CD4-positive, alpha-beta T cell treated with Interleukin-10 for 1 hour (primary cell): ENCODE measurements around the gene SNCA.

Experiments used
- DNase-seq: peaks from one replicate; pipeline ENCODE4 v3.0.0-alpha.2; 2020

SNCA gene

DNA sequence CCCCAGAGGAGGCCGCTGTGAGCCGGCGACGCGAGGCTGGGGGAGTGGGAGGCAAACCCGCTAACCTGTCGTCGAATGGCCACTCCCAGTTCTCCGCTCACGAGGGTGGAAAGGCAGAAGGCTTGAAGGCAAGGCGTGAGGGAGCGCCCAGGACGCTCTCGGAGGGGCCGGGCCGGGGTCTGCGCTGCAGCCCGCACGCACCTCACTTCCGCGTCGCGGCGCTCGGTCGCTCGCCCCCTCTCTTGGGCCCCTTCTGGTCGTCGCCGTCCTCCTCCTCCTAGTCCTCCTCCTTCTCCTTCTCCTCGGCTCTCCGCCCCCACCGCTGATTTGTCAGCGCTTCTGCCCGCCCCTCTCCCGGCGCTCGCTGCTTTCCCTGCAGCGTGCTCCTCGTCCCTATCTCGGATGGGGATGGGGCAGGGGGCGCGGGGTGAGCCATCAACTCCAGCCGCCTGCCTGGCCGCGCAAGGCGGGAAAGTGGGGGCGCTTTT lies at the start of gene SNCA:
Gene SNCA (minus strand): TSS at position 265 of the 488 bp plus-strand sequence. CDS start 1,494 bp downstream, outside the sequence.
- peak; percentile 15 for DNase-seq

DNA sequence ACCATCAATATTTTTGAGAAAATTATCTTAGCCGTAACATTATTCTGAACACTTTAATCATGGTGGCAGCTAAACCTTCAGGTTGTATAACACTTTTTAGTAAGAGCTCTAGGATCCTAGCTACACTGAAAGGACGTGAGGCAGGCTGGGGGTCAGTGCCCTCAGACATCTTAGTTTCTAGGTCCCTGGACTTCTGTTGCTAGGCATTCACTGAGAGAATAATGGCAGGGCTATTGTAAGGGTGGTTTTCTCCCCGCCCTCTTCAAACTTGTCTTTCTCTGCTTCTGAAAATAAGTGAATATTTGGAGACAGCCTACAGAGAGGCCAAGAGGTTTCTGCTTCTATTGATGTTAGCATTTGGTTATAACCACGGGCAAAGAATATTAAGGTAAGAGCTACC lies 42.3 kb upstream of the SNCA start:
- DNase-seq, result no peak

DNA sequence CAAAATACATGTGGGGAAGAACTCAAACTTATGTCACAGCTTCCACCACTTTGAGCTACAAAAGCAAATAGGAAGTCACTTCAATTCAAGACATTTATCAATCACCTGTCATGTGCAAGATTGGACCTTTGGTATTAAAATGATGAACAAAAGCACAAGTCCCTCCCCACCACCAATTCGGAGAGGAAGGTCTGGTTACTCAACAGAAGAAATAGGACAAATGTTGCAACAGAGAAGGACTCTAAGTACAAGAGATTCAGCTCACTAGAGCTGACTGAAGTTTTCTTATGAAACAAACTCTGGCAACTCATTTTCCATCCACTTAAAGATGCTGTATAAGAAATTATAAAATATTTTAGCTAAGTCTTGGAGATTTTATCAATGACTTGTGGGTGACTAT lies 41.6 kb upstream of the SNCA start:
- no peak for DNase-seq

DNA sequence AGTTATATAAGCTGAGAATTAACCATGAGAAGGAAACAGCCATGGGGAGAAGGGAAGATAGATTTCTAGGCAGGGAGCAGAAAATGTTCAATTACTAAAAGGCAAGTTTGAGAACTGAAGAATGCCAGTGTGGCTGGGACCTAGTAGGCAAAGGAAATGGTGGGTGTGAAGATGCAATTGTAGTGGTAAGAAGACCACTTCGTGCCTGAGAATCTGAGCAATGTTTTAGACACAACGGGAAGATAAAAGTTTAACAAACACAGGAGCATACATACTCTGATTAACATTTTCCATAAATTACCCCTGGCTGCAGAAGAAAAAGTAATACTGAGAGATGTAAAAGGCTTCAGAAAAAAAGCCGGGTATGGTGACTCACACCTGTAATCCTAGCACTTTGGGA lies 39.6 kb upstream of the SNCA start:
- DNase-seq, result no peak

DNA sequence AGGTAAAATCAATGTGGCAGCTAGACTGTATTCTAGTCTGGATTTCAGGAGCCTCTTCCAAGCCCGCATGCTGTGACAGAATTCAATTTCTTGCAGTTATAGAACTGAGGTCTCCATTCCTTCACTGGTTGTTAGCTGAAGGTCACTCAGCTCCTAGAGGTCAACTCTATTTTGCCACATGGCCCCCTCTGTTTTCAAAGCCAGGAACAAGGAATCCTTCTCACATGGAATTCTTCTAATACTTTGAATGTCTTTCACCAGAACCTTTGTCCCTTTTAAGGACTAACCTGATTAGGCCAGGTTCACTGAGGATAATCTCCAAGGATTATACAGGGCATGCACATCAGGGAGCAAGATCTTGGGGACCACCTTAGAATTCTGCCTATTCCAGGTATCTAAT lies 34.2 kb upstream of the SNCA start:
- DNase-seq, result no peak

- DNase-seq, result no peak
Observed at GRCh38 chr4:89868999-89869589, 32.1 kb upstream of the SNCA start.

DNA sequence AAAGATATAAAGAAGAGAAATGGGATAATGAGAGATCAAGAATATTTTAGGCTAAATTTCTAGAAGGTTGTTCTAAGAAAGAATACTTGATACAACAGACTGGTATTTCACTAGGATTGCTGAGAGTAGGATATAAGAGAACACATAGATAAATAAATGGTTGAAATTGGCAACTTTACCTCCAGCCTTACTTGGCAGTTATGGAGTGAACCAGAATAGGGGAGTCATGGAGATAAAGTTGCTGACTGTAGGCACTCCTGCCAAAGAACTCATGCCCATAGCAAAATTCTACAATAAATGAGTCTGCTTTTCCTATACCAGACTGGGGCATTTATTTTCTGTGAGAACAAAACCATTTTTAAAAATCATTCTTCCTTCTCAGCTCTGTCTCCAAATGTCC lies 31.3 kb upstream of the SNCA start:
- no peak for DNase-seq

GRCh38 chr4:89863533-89863932 lies 26.6 kb upstream of the SNCA start:
- DNase-seq, result no peak

- no peak for DNase-seq
Observed at GRCh38 chr4:89860971-89861370, 24.0 kb upstream of the SNCA start.

DNA sequence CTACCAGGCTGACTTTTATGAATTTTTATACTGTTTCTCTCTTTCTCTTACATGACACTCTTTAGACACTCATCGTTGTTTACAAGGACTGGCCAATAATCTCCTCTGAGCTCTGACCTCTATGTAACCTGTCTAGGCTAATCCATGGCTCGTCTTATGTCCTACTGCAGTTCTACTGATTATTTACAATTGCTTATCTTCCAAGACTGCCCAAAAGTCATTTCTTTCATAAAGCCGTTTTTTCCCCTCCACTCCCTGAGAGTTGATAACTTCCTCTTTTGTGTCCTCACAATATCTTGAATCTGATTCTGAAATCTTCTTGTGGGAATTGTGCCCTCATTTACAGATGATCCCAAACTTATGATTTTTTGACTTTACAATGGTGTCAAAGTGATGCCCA lies 18.3 kb upstream of the SNCA start:
- no peak for DNase-seq

GRCh38 chr4:89847571-89848325 lies 10.8 kb upstream of the SNCA start:
- no peak for DNase-seq

DNA sequence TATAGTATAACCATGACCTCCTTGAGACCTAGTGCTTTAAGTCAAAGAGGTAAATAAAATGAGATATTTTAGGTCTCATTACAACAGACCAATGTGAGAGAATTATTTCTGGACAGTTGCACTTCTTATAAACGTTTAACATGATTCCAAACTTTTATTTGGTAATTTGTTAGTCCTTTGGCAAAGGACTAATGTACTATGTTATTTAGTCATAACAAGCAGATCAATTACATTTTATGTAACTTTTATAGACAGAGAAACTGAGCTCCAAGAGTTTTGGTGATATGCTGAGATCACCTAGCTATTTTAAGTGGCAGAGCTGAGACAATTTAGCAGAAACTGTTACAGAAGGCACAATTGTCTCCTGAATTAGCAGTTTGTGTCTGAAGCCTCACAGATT lies 2.6 kb upstream of the SNCA start:
- no peak for DNase-seq

DNA sequence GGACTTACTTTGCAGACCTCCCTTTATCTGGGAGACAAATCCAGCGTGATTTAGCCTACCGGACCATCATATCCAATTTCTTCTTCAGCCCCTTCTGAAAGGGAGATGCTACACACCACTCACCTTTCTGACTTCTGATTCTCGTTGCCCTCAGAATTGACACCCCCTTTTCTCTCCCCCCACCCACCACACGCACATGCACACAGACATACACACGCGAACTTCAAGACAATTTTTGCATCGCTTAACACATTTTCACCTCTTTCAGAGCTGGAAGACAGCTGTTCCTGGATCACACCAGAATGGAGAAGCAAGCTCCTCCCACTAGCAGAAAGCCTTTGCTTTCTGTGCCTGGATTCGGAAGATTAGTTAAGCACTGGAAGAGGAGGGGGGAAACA lies 1.0 kb upstream of the SNCA start:
- DNase-seq, result no peak

DNA sequence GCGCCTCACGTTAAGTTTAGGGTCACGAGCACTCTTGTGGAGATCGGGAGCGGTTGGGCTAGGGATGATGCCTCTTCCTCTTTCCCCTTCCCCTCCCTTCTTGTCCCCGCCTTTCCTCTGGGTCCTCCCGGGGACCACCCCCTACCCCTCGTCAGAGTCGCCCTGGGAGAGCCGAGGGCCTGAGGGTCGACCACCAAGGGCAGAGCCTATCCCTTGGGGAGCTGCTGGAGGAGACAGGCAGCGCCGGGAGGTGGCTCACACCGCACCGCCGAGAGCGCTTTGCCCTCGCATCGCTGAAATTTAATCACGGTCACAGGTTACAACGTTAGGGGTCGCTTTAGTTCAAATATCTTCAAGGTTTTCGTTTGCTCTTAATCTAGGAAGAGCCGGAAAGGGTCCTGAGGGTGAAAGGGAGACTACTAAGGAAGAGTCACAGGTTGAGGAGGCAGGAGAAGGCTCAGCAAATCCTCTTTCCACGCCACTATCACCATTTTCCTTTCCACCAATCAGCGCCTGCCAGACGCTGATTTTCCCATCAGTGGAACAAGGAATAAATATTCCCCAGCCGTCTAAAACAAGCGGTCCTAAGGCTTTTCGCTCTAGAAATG lies 528 bp upstream of the SNCA start:
- peak; percentile 7 for DNase-seq

DNA sequence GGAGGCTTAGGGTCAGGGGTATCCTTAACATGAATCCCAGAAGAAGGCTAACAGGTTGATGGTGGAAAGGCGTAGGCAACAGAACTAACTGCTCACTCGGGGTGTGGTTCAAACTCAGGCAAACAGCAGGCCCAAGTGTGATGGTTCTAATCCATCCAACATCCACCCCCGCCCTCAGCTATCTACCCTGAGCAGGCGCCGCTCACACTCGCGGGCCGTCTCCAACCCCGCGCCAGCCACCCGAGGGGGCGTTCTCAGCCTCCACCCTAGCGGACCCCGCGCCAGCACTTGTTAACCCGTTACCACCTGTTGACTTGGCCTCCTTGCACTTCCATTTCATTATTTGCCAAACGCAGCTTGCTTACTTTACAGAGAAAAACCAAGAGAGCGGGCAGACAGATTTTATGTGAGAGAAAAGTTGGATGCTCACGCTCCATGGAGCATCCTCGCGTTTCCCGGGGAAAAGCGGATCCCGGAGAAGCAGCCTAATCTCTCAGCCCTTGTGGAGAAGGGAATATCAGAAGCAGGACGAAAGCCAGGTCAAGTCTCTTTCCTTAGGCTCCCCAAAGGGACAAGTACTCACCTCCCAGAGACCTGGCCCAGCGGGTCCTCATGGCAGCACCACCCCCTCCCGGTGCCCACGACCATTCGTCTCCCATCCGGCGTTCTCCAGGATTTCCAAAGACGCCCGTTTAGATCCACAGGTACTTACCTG lies 773 bp downstream of the SNCA start:
- no peak for DNase-seq

GRCh38 chr4:89835413-89835812 lies 1.5 kb downstream of the SNCA start:
- no peak for DNase-seq

DNA sequence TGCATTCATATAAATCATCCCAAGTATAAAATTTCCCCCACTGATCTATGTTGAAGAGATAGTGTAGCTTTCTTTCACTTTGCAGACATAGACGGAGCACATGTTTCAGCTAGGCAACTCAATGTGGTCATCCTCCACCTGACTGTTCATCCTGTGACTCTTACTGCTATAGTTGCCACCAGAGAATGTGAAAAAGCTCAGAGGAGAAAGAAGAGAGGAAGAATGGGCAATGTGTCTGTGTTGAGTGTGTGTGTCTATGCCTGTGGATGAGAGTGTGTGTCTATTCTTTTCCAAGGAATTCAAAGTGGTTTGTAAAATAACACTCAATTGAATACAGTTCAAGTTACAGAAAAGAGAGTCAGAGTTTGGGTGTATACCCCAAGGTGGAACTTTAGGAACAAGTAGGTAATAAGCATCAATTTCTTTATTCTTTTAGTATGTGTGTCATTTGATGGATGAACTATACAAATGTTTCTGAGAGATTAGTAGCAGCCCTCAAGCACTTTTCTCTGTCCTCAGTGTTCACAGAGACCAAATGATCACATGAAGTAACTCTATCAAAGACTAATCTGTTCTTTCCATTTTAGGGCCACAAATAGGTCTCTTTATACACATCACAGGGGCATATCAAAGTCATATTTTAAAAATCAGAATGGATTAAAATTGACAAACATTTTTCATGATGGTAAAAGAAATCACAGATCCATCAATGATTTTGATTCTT lies 2.3 kb downstream of the SNCA start:
- DNase-seq, result no peak

- peak; percentile 54 for DNase-seq
Observed at GRCh38 chr4:89829470-89830138, 7.4 kb downstream of the SNCA start.

DNA sequence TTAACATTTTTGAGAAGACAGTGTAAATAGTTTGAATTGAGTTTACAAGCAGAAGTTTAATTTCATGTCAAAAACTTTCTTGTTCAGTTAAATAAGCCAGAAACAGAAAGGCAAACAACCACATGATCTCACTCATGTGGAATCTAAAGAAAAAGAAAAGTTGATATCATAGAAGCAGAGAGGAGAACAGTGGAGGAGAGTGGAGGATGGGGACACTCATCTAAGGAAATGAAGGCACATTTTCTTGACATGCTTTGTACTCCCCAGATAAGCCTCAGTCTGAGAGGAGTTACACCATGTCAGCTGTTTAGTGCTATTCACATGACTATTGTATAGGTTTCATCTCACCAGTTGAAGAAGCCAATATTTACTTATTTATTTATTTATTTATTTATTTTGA lies 13.5 kb downstream of the SNCA start:
- DNase-seq, result no peak

- no peak for DNase-seq
Observed at GRCh38 chr4:89821612-89822011, 15.3 kb downstream of the SNCA start.

DNA sequence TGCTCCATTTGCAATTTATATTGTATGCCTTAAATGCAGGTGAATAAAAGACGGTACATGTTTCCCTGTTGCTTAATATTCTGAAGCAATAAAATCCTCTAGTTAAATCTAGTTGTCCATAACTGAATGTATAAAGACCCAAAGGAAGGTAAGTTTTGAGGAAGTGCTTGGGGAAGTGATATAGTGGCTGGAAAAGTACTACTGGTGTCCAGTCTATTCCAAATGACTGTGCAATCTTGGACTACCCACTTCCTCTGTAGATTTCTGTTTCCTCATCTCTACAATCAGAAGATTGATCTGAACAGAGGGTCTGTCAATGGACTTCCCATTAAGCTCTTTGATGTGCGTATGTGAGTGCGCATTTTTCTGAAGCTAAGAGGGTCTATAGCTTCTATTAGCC lies 17.0 kb downstream of the SNCA start:
- DNase-seq, result no peak

DNA sequence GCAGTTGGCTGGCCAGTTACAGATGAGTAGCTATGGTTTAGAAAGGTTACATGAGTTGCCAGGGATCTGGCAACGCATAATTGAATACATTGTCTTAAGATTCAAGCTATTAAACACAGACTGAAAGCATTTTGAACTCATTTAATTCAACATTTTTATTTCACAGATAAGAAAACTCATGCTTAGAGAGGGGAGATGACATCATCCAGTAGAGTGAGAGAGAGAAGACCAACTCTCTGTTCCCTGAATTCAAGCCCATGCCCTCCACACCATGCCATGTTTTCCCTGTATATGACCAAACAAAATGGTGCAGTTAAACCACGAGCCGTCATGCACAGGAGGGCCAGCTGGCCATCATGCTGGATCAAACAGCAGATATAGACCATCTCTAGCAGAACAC lies 22.6 kb downstream of the SNCA start:
- DNase-seq, result no peak
